ENCODE measurements around the gene TAP2.

DNA sequence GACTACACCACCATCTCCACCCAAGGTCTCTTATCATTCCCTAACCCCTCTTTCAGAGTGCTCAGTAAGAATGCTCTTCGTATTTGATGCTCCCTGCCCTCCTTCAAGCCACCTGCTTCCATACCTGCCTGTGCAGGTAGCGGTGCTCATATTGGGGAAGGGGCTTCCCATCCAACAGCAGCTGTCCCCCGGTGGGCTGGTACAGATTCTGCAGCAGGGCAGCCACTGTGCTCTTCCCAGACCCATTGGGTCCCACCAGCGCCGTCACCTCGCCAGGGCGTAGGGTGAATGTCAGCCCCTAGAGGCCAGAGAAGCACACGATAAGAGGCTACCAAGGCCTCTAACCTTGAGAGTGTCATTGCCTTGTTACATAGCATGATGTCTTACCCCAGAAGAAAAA, 9.3 kb upstream of the TAP2 start:
- no peak for TF ChIP-seq CBX5 (IDR thresholded peaks at IDR 0.05; ENCODE audit: low read depth)
- TF ChIP-seq, protein P1, sequence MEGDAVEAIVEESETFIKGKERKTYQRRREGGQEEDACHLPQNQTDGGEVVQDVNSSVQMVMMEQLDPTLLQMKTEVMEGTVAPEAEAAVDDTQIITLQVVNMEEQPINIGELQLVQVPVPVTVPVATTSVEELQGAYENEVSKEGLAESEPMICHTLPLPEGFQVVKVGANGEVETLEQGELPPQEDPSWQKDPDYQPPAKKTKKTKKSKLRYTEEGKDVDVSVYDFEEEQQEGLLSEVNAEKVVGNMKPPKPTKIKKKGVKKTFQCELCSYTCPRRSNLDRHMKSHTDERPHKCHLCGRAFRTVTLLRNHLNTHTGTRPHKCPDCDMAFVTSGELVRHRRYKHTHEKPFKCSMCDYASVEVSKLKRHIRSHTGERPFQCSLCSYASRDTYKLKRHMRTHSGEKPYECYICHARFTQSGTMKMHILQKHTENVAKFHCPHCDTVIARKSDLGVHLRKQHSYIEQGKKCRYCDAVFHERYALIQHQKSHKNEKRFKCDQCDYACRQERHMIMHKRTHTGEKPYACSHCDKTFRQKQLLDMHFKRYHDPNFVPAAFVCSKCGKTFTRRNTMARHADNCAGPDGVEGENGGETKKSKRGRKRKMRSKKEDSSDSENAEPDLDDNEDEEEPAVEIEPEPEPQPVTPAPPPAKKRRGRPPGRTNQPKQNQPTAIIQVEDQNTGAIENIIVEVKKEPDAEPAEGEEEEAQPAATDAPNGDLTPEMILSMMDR (IDR thresholded peaks at IDR 0.05 in 2 of 3, conservative IDR thresholded peaks at IDR 0.05 in 1 of 3; ENCODE audit: control insufficient read depth in 2 of 3, extremely low read depth in 1 of 3, insufficient read depth in 1 of 3, low read depth in 3 of 3, low read length in 3 of 3): 0 out of 6 replicates have a peak, but pooled peaks of 1 of the 3 experiments have one; percentile 18
- no peak for TF ChIP-seq FOXM1 (IDR thresholded peaks at IDR 0.05; ENCODE audit: low read depth, low read length)
- no peak for TF ChIP-seq POLR2AphosphoS2 (IDR thresholded peaks at IDR 0.05; ENCODE audit: low read depth, low read length)
- TF ChIP-seq, protein P2, sequence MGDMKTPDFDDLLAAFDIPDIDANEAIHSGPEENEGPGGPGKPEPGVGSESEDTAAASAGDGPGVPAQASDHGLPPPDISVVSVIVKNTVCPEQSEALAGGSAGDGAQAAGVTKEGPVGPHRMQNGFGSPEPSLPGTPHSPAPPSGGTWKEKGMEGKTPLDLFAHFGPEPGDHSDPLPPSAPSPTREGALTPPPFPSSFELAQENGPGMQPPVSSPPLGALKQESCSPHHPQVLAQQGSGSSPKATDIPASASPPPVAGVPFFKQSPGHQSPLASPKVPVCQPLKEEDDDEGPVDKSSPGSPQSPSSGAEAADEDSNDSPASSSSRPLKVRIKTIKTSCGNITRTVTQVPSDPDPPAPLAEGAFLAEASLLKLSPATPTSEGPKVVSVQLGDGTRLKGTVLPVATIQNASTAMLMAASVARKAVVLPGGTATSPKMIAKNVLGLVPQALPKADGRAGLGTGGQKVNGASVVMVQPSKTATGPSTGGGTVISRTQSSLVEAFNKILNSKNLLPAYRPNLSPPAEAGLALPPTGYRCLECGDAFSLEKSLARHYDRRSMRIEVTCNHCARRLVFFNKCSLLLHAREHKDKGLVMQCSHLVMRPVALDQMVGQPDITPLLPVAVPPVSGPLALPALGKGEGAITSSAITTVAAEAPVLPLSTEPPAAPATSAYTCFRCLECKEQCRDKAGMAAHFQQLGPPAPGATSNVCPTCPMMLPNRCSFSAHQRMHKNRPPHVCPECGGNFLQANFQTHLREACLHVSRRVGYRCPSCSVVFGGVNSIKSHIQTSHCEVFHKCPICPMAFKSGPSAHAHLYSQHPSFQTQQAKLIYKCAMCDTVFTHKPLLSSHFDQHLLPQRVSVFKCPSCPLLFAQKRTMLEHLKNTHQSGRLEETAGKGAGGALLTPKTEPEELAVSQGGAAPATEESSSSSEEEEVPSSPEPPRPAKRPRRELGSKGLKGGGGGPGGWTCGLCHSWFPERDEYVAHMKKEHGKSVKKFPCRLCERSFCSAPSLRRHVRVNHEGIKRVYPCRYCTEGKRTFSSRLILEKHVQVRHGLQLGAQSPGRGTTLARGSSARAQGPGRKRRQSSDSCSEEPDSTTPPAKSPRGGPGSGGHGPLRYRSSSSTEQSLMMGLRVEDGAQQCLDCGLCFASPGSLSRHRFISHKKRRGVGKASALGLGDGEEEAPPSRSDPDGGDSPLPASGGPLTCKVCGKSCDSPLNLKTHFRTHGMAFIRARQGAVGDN (IDR thresholded peaks at IDR 0.05): no peak
- TF ChIP-seq SMC3 (IDR thresholded peaks at IDR 0.05; ENCODE audit: borderline replicate concordance, low read length): no peak

Data from GM12878 (cell line).